DOHH2 (cell line): Measurements from ENCODE around the gene GPC5.

Experiments used
- CTCF ChIP-seq: fragments of 200-600 bp; sonication (generic); IDR thresholded peaks from one replicate; pipeline ENCODE4 v1.5.1; 2014; ENCODE audit warnings: antibody characterized with exemption, mild to moderate bottlenecking, low read depth, low read length; ENCODE audit not compliant: poor library complexity, severe bottlenecking
- EZH2phosphoT487 ChIP-seq: fragments of 200-600 bp; sonication (generic); IDR thresholded peaks from 2 replicates; pipeline ENCODE4 v1.6.1; 2017; ENCODE audit warnings: borderline replicate concordance, mild to moderate bottlenecking, antibody characterized with exemption, low read length, moderate library complexity, mixed read lengths

- TF ChIP-seq CTCF, result no peak
- TF ChIP-seq EZH2phosphoT487, result no peak
Observed at GRCh38 chr13:92622905-92623304, 1224.5 kb downstream of the GPC5 start.
